Stimulated activated CD4-positive, alpha-beta T cell treated with anti-CD3 and anti-CD28 coated beads, Interleukin-15, amount 100 ng/mL, for 24 hours (primary cell): ENCODE data around the gene CCL22.
"Not testable (repeated sequence)": the region's sequence is repeated elsewhere in the genome, so short reads cannot be mapped to it uniquely, and the experiment has no call there.

Source experiments
- DNase-seq: peaks from one replicate; pipeline ENCODE4 v3.0.0-alpha.2; 2020

Gene CCL22

GRCh38 chr16:57358527-57359095 is at the start of gene CCL22:
Gene CCL22, plus strand, starts transcription at chr16:57358783. Its CDS starts 34 bp downstream, at chr16:57358817.
- peak; percentile 22 for DNase-seq

- DNase-seq = no peak
Observed at GRCh38 chr16:57310801-57311200, 47.8 kb upstream of the CCL22 start.

GRCh38 chr16:57313509-57313908 is 45.1 kb upstream of the CCL22 start:
- no peak for DNase-seq

- DNase-seq = peak; percentile 10
Observed at GRCh38 chr16:57314161-57314785, 44.3 kb upstream of the CCL22 start.

- no peak for DNase-seq
Observed at GRCh38 chr16:57315416-57315815, 43.2 kb upstream of the CCL22 start.

GRCh38 chr16:57316390-57317017 is 42.1 kb upstream of the CCL22 start:
- DNase-seq = no peak

GRCh38 chr16:57318240-57318970 is 40.2 kb upstream of the CCL22 start:
- DNase-seq = no peak

GRCh38 chr16:57319646-57320045 is 38.9 kb upstream of the CCL22 start:
- no peak for DNase-seq

GRCh38 chr16:57324749-57325148 is 33.8 kb upstream of the CCL22 start:
- no peak for DNase-seq

- no peak for DNase-seq
Observed at GRCh38 chr16:57325458-57325857, 33.1 kb upstream of the CCL22 start.

- no peak for DNase-seq
Observed at GRCh38 chr16:57329718-57330327, 28.8 kb upstream of the CCL22 start.

GRCh38 chr16:57331355-57331754 is 27.2 kb upstream of the CCL22 start:
- no peak for DNase-seq

- DNase-seq = no peak
Observed at GRCh38 chr16:57333402-57333801, 25.2 kb upstream of the CCL22 start.

GRCh38 chr16:57335366-57335765 is 23.2 kb upstream of the CCL22 start:
- no peak for DNase-seq

- DNase-seq = no peak
Observed at GRCh38 chr16:57341062-57341440, 17.5 kb upstream of the CCL22 start.

GRCh38 chr16:57341441-57342303 is 16.9 kb upstream of the CCL22 start:
- no peak for DNase-seq

- not testable (repeated sequence) for DNase-seq
Observed at GRCh38 chr16:57342606-57343005, 16.0 kb upstream of the CCL22 start.

- DNase-seq = no peak
Observed at GRCh38 chr16:57343221-57343620, 15.4 kb upstream of the CCL22 start.

- not testable (repeated sequence) for DNase-seq
Observed at GRCh38 chr16:57344094-57344493, 14.5 kb upstream of the CCL22 start.

- no peak for DNase-seq
Observed at GRCh38 chr16:57345021-57345420, 13.6 kb upstream of the CCL22 start.

GRCh38 chr16:57345666-57346204 is 12.8 kb upstream of the CCL22 start:
- DNase-seq = no peak

GRCh38 chr16:57347858-57348257 is 10.7 kb upstream of the CCL22 start:
- DNase-seq = no peak
